GM12878 (cell line): ENCODE data around the gene HSF5. TPM values are rescaled to one million over a fixed set of nuclear protein-coding genes. Genes with fewer than 3 reads are reported as not detected.

Source experiments
- ATAC-seq: fragments of 200-7000 bp; cut with Tn5 transposase; 3 replicates; pipeline ENCODE4 v1.9.1; 2020; ENCODE audit warnings: mild to moderate bottlenecking, moderate library complexity
- BruUV-seq: library from RNA; stranded (reverse); fragments of 400-500 nt; replicated peaks from 2 replicates; lab custom pipeline; 2021; lab: Mats Ljungman, UMichigan
- CTCF ChIA-PET: fragments of 300-600 bp; sonication (Branson Sonifier 250); formaldehyde crosslinking; extraction: SDS; loops from one replicate; lab custom pipeline; 2021; ENCODE audit warnings: inconsistent platforms; lab: Yijun Ruan, JAX
- POLR2A ChIA-PET: fragments of 350-600 bp; formaldehyde crosslinking; extraction: SDS; loops from one replicate; lab custom pipeline; 2021; ENCODE audit warnings: inconsistent platforms; lab: Charles Lee
- RAD21 ChIA-PET: fragments of 300-600 bp; sonication (Branson Sonifier 250); formaldehyde crosslinking; loops from one replicate; lab custom pipeline; 2023; ENCODE audit warnings: antibody characterized with exemption; ENCODE audit not compliant: unreplicated experiment; lab: Charles Lee
- SMC1A ChIA-PET: fragments of 300-600 bp; sonication (Branson Sonifier 250); formaldehyde crosslinking; loops from one replicate; lab custom pipeline; 2023; ENCODE audit not compliant: unreplicated experiment, uncharacterized antibody; lab: Charles Lee
- DNase-seq: peaks from one replicate; pipeline ENCODE4 v3.0.0-alpha.2; 2011; ENCODE audit warnings: low read depth, low spot score
- FAIRE-seq: peaks from 3 replicates; lab custom pipeline; 2011; peaks lifted over from hg19 to GRCh38; lab: Jason Lieb, UNC
- H2AFZ ChIP-seq: 2 replicates; pipeline ENCODE4 v1.6.0; 2011; ENCODE audit warnings: low read depth, low read length, control low read depth; ENCODE audit not compliant: control insufficient read depth
- H3K27ac ChIP-seq: 2 replicates; pipeline ENCODE4 v1.5.1; 2011; ENCODE audit warnings: control low read depth; ENCODE audit not compliant: control insufficient read depth, insufficient read depth
- H3K27me3 ChIP-seq, 2 experiments: replicated peaks in 1 of 2; 2 replicates each; pipeline versions ENCODE4 v1.6.0 to v1.6.1; 2011; ENCODE audit warnings: low read length in 1 of 2; ENCODE audit not compliant: control insufficient read depth in 2 of 2, insufficient read depth in 2 of 2
- H3K36me3 ChIP-seq, 2 experiments: 2 replicates each; pipeline ENCODE4 v1.5.1; 2011; ENCODE audit warnings: low read length in 1 of 2; ENCODE audit not compliant: control insufficient read depth in 2 of 2, insufficient read depth in 2 of 2
- H3K4me1 ChIP-seq: 2 replicates; pipeline ENCODE4 v1.6.1; 2011; ENCODE audit warnings: mild to moderate bottlenecking, low read length, moderate library complexity, mixed read lengths; ENCODE audit not compliant: control insufficient read depth, insufficient read depth
- H3K4me2 ChIP-seq: 2 replicates; pipeline ENCODE4 v1.6.0; 2011; ENCODE audit warnings: control low read depth; ENCODE audit not compliant: control insufficient read depth, insufficient read depth
- H3K4me3 ChIP-seq: fragments of 200-600 bp; sonication (generic); 2 replicates; pipeline ENCODE4 v1.5.1; 2016
- H3K79me2 ChIP-seq: 2 replicates; pipeline ENCODE4 v1.6.0; 2011; ENCODE audit warnings: low read length; ENCODE audit not compliant: control insufficient read depth, insufficient read depth
- H3K9ac ChIP-seq: 2 replicates; pipeline ENCODE4 v1.8.0; 2011; ENCODE audit warnings: low read length, control low read depth, mixed read lengths; ENCODE audit not compliant: control insufficient read depth, insufficient read depth
- H3K9me3 ChIP-seq: replicated peaks from 3 replicates; pipeline ENCODE4 v1.5.1; 2011; ENCODE audit warnings: mild to moderate bottlenecking, low read length; ENCODE audit not compliant: control insufficient read depth, insufficient read depth
- H4K20me1 ChIP-seq: 2 replicates; pipeline ENCODE4 v1.6.0; 2011; ENCODE audit not compliant: control insufficient read depth, insufficient read depth
- BRCA1 ChIP-seq: IDR thresholded peaks from 2 replicates; pipeline ENCODE4 v1.6.1; 2011; ENCODE audit warnings: low read depth, low read length, improper control_type of control experiment
- CREB1 ChIP-seq: IDR thresholded peaks from 2 replicates; pipeline ENCODE4 v1.6.1; 2012; ENCODE audit warnings: low read depth, mild to moderate bottlenecking, inconsistent platforms
- E2F8 ChIP-seq: fragments of 450-650 bp; IDR thresholded peaks from 2 replicates; pipeline ENCODE4 v1.6.1; 2018; ENCODE audit warnings: mild to moderate bottlenecking, low read depth, moderate library complexity; ENCODE audit not compliant: partially characterized antibody
- FOS ChIP-seq: IDR thresholded peaks from 3 replicates; pipeline ENCODE4 v1.6.1; 2011; ENCODE audit warnings: borderline replicate concordance; ENCODE audit not compliant: insufficient read length; ENCODE audit errors: extremely low read depth
- HDAC2 ChIP-seq: fragments of 200-600 bp; sonication (generic); IDR thresholded peaks from 2 replicates; pipeline ENCODE4 v1.6.1; 2017
- JUND ChIP-seq: IDR thresholded peaks from 2 replicates; pipeline ENCODE4 v1.6.1; 2012; ENCODE audit warnings: low read depth, mild to moderate bottlenecking, low read length, improper control_type of control experiment, moderate library complexity
- LARP7 ChIP-seq: fragments of 450-650 bp; IDR thresholded peaks from 2 replicates; pipeline ENCODE4 v1.6.1; 2017; ENCODE audit warnings: mild to moderate bottlenecking
- PBX3 ChIP-seq: IDR thresholded peaks from 2 replicates; pipeline ENCODE4 v1.6.1; 2011; ENCODE audit warnings: mild to moderate bottlenecking, low read depth, low read length, moderate library complexity; ENCODE audit not compliant: insufficient replicate concordance
- PML ChIP-seq: IDR thresholded peaks from 2 replicates; pipeline ENCODE4 v1.6.1; 2012; ENCODE audit warnings: low read length, inconsistent platforms
- POLR2A ChIP-seq: IDR thresholded peaks from 2 replicates; pipeline ENCODE4 v1.6.1; 2011; ENCODE audit warnings: low read depth, mild to moderate bottlenecking, low read length
- SMAD5 ChIP-seq: IDR thresholded peaks from 2 replicates; pipeline ENCODE4 v1.6.1; 2016; ENCODE audit warnings: antibody characterized with exemption, low read depth
- ZBTB33 ChIP-seq: fragments of 450-650 bp; IDR thresholded peaks from 2 replicates; pipeline ENCODE4 v1.6.1; 2017; ENCODE audit warnings: mild to moderate bottlenecking
- ZNF622 ChIP-seq: fragments of 450-650 bp; IDR thresholded peaks from 2 replicates; pipeline ENCODE4 v1.6.1; 2017; ENCODE audit warnings: mild to moderate bottlenecking, inconsistent platforms
- WGBS: methylation state at CpG from one replicate; pipeline ENCODE4 v1.1.6; 2016; ENCODE audit warnings: low lambda C conversion rate; ENCODE audit not compliant: insufficient replicate concordance, insufficient coverage; ENCODE audit errors: missing lambda C conversion rate; 5-methylcytosine and 5-hydroxymethylcytosine counted together
- in situ Hi-C: fragments of 300-500 bp; cut with MboI; formaldehyde crosslinking; loops from 9 replicates; pipeline ENCODE4 v1.14.3; 2018; ENCODE audit warnings: mixed read lengths
- intact Hi-C: fragments of 100-400 bp; cut with micrococcal nuclease; formaldehyde crosslinking; loops from one replicate; pipeline ENCODE4 v1.14.2; 2022; ENCODE audit not compliant: unreplicated experiment
- polyA plus RNA-seq, 11 experiments: library from polyadenylated mRNA; depleted of rRNA in 4 of 11; unstranded in 6 of 11; stranded (reverse) in 5 of 11; fragments of >200 nt; fragmentation: Nextera tagmentation in 4 of 11; fragmentation: Illumina TruSeq in 1 of 11; extraction: Ambion mirVana in 4 of 11; extraction: Trizol in 1 of 11; gene quantifications; 1 replicate in 1 of 11; 2 replicates in 10 of 11; pipeline versions ENCODE4 v1.2.1 to v1.2.3, GENCODE V29; 2011 to 2016; ENCODE audit warnings: inconsistent platforms in 2 of 11, missing spikeins in 2 of 11, low read depth in 1 of 11
- total RNA-seq, 4 experiments: library from RNA; depleted of rRNA in 3 of 4; stranded (reverse); fragments of >200 nt in 3 of 4; fragmentation: Illumina TruSeq in 1 of 4; extraction: Trizol in 1 of 4; gene quantifications; 2 replicates each; pipeline versions ENCODE4 v1.2.1 to v1.2.3, GENCODE V29; 2013 to 2021
- TF ChIP-seq, protein P1 (sequence below): IDR thresholded peaks from 2 replicates; pipeline ENCODE4 v1.6.1; 2011; ENCODE audit warnings: low read depth, mild to moderate bottlenecking, low read length, moderate library complexity, borderline replicate concordance; ENCODE audit errors: extremely low read depth

HSF5 gene
- total and polyA plus RNA-seq, 10 of the 15 experiments (the other 5 are each of a cell fraction or from before 2014, with no cell fraction given) = 0.02 to 0.18 (median 0.06) TPM; not detected in 4

- in situ Hi-C loops = no loop called here
- BruUV-seq = no TSS peak
- FAIRE-seq = no peak
- TF ChIP-seq LARP7 = no peak
- no peak for TF ChIP-seq CREB1
- TF ChIP-seq E2F8 = no peak
- no peak for TF ChIP-seq ZBTB33
- TF ChIP-seq POLR2A = no peak
- TF ChIP-seq HDAC2 = no peak
- TF ChIP-seq ZNF622 = no peak
- TF ChIP-seq, protein P1, sequence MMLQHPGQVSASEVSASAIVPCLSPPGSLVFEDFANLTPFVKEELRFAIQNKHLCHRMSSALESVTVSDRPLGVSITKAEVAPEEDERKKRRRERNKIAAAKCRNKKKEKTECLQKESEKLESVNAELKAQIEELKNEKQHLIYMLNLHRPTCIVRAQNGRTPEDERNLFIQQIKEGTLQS = no peak
- no peak for TF ChIP-seq PBX3
- no peak for TF ChIP-seq BRCA1
- no peak for TF ChIP-seq PML
- TF ChIP-seq FOS = no peak
- TF ChIP-seq JUND = no peak
- TF ChIP-seq SMAD5 = no peak
Observed at GRCh38 chr17:58388302-58389190, 99.7 kb downstream of the HSF5 start.

More at GRCh38 chr17:58388302-58389190, 99.7 kb downstream of the HSF5 start:
- DNase-seq (no peak), ATAC-seq (no peak)
- H3K36me3 ChIP-seq = no peaks in the 10 kb centered on the region; a peak in 2 of 4 replicates
- H4K20me1 ChIP-seq = no peaks in the 10 kb centered on the region
- WGBS = 43% methylated on average over 3 of the region's 3 CpGs
- no peak overlapping the region for H3K4me2 ChIP-seq
- no peak overlapping the region for H3K4me3 ChIP-seq
- SMC1A ChIA-PET = interaction anchor here (1.0 to 4.4 kb wide), 4 partner anchors 9 to 28 kb away, joined by 3 to 12 read pairs (median 4); partner anchors contain the start of gene RNF43
- RAD21 ChIA-PET = interaction anchor here (0.9 to 1.2 kb wide), 2 partner anchors 12 to 26 kb away, joined by 3 read pairs; no protein-coding TSS in a partner anchor
- H3K9me3 ChIP-seq = no peaks in the 10 kb centered on the region
- POLR2A ChIA-PET = interaction anchor here (0.5 to 2.5 kb wide), 6 partner anchors 9 to 67 kb away, joined by 3 to 9 read pairs (median 4); no protein-coding TSS in a partner anchor
- no peak overlapping the region for H3K9ac ChIP-seq
- CTCF ChIA-PET = interaction anchor here (0.6 to 1.3 kb wide), 5 partner anchors 9 to 71 kb away, joined by 3 to 4 read pairs (median 3); no protein-coding TSS in a partner anchor
- H3K4me1 ChIP-seq = peaks cover 3% of the 10 kb centered on the region
- no peaks in the 10 kb centered on the region for H3K27me3 ChIP-seq
- intact Hi-C loops = no loop called here
- H2AFZ ChIP-seq = no peak overlapping the region
- H3K27ac ChIP-seq = no peak overlapping the region
- peaks cover 2% of the 10 kb centered on the region for H3K79me2 ChIP-seq
